Lung (tissue), 12 donors: ENCODE measurements around the gene RPL35. TPM values are rescaled to one million over a fixed set of nuclear protein-coding genes. Genes with fewer than 3 reads are reported as not detected.

Experiments
- ATAC-seq: fragments of 200-7000 bp; cut with Tn5 transposase; one replicate; pipeline ENCODE4 v1.9.1; 2020; ENCODE audit warnings: moderate number of reproducible peaks; ENCODE audit not compliant: insufficient read depth, low FRiP score
- DNase-seq, 3 donors: peaks; one replicate each; pipeline ENCODE4 v3.0.0-alpha.2; 2013 to 2017
- H3K27ac ChIP-seq, 2 donors: one replicate each; pipeline ENCODE4 v1.5.1; 2013; ENCODE audit warnings: mild to moderate bottlenecking in 2 of 2, moderate library complexity in 2 of 2, control low read depth in 1 of 2, inconsistent platforms in 1 of 2, low read depth in 1 of 2, low read length in 1 of 2
- H3K27me3 ChIP-seq, 3 donors: one replicate each; pipeline ENCODE4 v1.5.1; 2013; ENCODE audit warnings: low read length in 2 of 3; ENCODE audit not compliant: control insufficient read depth in 3 of 3, insufficient read depth in 3 of 3
- H3K36me3 ChIP-seq, 4 donors: one replicate each; pipeline ENCODE4 v1.5.1; 2013; ENCODE audit warnings: low read length in 4 of 4, mild to moderate bottlenecking in 1 of 4, moderate library complexity in 1 of 4; ENCODE audit not compliant: control insufficient read depth in 4 of 4, insufficient read depth in 4 of 4
- H3K4me1 ChIP-seq, 5 donors: one replicate each; pipeline ENCODE4 v1.5.1; 2013; ENCODE audit warnings: low read length in 5 of 5, mild to moderate bottlenecking in 2 of 5, moderate library complexity in 1 of 5; ENCODE audit not compliant: control insufficient read depth in 5 of 5, insufficient read depth in 5 of 5
- H3K4me3 ChIP-seq: one replicate; pipeline ENCODE4 v1.5.1; 2013; ENCODE audit warnings: mild to moderate bottlenecking, control low read depth, moderate library complexity
- H3K9ac ChIP-seq, 2 donors: one replicate each; pipeline ENCODE4 v1.5.1; 2013; ENCODE audit warnings: low read length in 2 of 2, control low read depth in 1 of 2; ENCODE audit not compliant: insufficient read depth in 1 of 2
- H3K9me3 ChIP-seq, 4 donors: one replicate each; pipeline ENCODE4 v1.5.1; 2013; ENCODE audit warnings: low read length in 3 of 4, mild to moderate bottlenecking in 1 of 4, moderate library complexity in 1 of 4; ENCODE audit not compliant: control insufficient read depth in 4 of 4, insufficient read depth in 3 of 4
- CTCF ChIP-seq: IDR thresholded peaks from 2 replicates; pipeline ENCODE4 v1.5.1; 2012; ENCODE audit warnings: mild to moderate bottlenecking; ENCODE audit errors: control extremely low read depth, extremely low read depth
- WGBS, 2 donors: extraction: QIAGEN DNeasy Blood & Tissue Kit; methylation state at CpG; one replicate each; pipeline ENCODE4 v1.1.7; 2013; 5-methylcytosine and 5-hydroxymethylcytosine counted together
- polyA plus RNA-seq, 2 donors: library from polyadenylated mRNA; stranded (reverse); fragments of 200-250 nt; gene quantifications; one replicate each; pipeline ENCODE4 v1.2.1, GENCODE V29; 2013
- total RNA-seq, 2 donors: library from RNA; depleted of rRNA in 1 of 2; stranded (reverse); fragments of >200 nt in 1 of 2; gene quantifications; one replicate each; pipeline ENCODE4 v1.2.1, GENCODE V29; 2014 to 2021
- donor health status: control.
- donor health status: control.
- donor health status: Bipolar disorder and iron deficiency.
- donor health status: healthy.
- donor health status: DM: yes; HTN: yes; CAD: no.

RPL35 gene
- total and polyA plus RNA-seq, 4 donors, result 758 to 5,305 (median 1,775) TPM

DNA sequence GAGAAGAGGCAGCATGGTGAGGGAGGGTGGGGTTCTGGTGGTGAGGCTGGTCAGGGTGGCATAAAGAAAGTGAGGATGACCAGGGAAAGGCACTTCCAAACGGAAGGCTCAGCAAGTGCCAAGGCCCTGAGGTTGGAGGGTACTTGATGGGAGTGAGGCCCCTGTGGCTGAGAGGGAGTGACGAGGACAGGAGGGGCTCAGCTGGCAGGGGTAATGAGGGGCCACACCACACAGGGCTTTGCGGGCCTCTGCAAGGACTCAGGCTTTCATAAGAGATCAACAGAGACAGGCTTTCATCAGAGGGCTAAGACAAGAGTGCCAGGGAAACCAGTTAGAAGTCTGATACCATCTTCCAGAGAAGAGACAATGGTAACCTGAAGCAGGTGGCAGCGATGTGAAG is 23.8 kb upstream of the RPL35 start:
- Histone ChIP-seq H3K9ac (no peak overlapping the region), H3K27ac (no peak overlapping the region), H3K4me1 (no peaks in the 10 kb centered on the region), H3K4me3 (no peak overlapping the region), H3K27me3 (no peaks in the 10 kb centered on the region), H3K36me3 (peaks cover 9 to 66% (median 33%) of the 10 kb centered on the region in 4 donors), H3K9me3 (peaks cover 0 to 1% (median 0%) of the 10 kb centered on the region in 4 donors)
- no peak for TF ChIP-seq CTCF
- 93 to 95% methylated on average over 4 of the region's 4 CpGs for WGBS, 2 donors
- no peak for DNase-seq
- ATAC-seq, result no peak

DNA sequence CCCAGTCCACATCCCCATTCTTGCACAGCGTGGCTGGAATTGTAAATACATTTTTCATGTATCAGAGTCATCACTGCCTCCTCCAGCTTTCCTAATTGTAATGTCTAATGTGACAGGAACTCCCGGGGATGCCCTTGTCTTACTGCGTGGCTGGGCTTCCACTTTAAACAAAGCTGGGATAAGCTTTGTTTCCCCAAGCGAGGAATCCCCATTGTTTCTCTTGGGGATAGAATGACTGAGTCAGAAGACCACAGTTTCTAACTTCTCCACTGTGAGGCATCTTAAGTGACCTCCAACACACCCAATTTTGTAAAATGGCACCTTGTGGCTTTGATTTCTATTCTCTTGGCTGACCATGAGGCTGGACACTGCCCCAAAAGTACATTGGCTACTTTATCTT is 22.6 kb upstream of the RPL35 start:
- Histone ChIP-seq H3K27me3 (no peaks in the 10 kb centered on the region), H3K4me3 (no peak overlapping the region), H3K9ac (no peak overlapping the region), H3K27ac (no peak overlapping the region), H3K9me3 (no peaks in the 10 kb centered on the region), H3K36me3 (peaks cover 10 to 64% (median 26%) of the 10 kb centered on the region in 4 donors), H3K4me1 (peaks cover 0 to 4% (median 0%) of the 10 kb centered on the region in 5 donors)
- ATAC-seq (no peak), DNase-seq (no peak)
- WGBS, 2 donors, result 79 to 81% methylated on average over 4 of the region's 4 CpGs
- TF ChIP-seq CTCF, result no peak

DNA sequence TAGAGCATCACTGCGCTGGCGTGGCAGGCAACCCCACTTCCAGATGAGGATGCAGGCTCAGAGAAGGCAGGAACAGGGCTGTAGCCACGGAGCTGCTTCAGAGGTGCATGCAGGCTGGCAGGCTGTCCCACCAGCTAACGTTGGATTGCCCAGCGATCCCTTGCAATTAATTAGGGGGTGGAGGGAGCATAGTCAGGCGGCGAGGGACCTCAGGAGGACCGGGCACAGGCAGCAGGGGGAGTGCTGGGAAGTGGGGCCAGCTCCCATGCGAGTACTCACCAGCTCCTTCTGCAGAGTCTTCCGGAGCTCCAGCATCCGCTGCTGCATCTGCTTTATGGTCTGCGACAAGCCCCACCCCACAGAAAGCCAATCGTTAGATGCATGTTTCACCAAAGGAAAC is 20.5 kb upstream of the RPL35 start:
- Histone ChIP-seq H3K9ac (no peak overlapping the region), H3K4me1 (peaks cover 0 to 4% (median 0%) of the 10 kb centered on the region in 5 donors), H3K9me3 (no peaks in the 10 kb centered on the region), H3K4me3 (no peak overlapping the region), H3K36me3 (peaks cover 8 to 59% (median 18%) of the 10 kb centered on the region in 4 donors), H3K27ac (no peak overlapping the region), H3K27me3 (no peaks in the 10 kb centered on the region)
- DNase-seq (no peak), ATAC-seq (no peak)
- WGBS, 2 donors, result 83 to 86% methylated on average over 13 of the region's 13 CpGs
- no peak for TF ChIP-seq CTCF

GRCh38 chr9:124881138-124881743 is 19.5 kb upstream of the RPL35 start:
- no peak overlapping the region for H3K4me3 ChIP-seq
- no peak for DNase-seq
- WGBS, 2 donors, result 93 to 95% methylated on average over 16 of the region's 16 CpGs
- peaks cover 0 to 4% (median 0%) of the 10 kb centered on the region in 5 donors for H3K4me1 ChIP-seq
- no peak for TF ChIP-seq CTCF
- H3K36me3 ChIP-seq, result peaks cover 15 to 59% (median 18%) of the 10 kb centered on the region in 4 donors
- no peaks in the 10 kb centered on the region for H3K9me3 ChIP-seq
- H3K27me3 ChIP-seq, result no peaks in the 10 kb centered on the region
- ATAC-seq, result no peak
- no peak overlapping the region for H3K27ac ChIP-seq
- no peak overlapping the region for H3K9ac ChIP-seq
